T-cell (primary cell): Measurements from ENCODE around the gene VMP1. TPM values are rescaled to one million over a fixed set of nuclear protein-coding genes. Genes with fewer than 3 reads are reported as not detected.
"Not testable (repeated sequence)": the region's sequence is repeated elsewhere in the genome, so short reads cannot be mapped to it uniquely, and the experiment has no call there.

ENCODE experiments used
- ATAC-seq, 4 experiments: fragments of 200-7000 bp in 3 of 4; fragments of 150-1000 bp in 1 of 4; cut with Tn5 transposase; replicated peaks in 1 of 4; 1 replicate in 3 of 4; 2 replicates in 1 of 4; pipeline ENCODE4 v1.10.0; 2021; ENCODE audit warnings: moderate library complexity in 3 of 4, mild to moderate bottlenecking in 2 of 4, moderate number of reproducible peaks in 1 of 4
- CTCF ChIA-PET, 2 donors: fragments of 300-600 bp; sonication (Branson Sonifier 250); formaldehyde crosslinking; loops; one replicate each; lab custom pipeline; 2022; ENCODE audit warnings: antibody characterized with exemption in 2 of 2; lab: Charles Lee
- POLR2A ChIA-PET, 2 donors: fragments of 300-600 bp; sonication (Branson Sonifier 250); formaldehyde crosslinking; loops; one replicate each; lab custom pipeline; 2022; ENCODE audit warnings: antibody characterized with exemption in 2 of 2; lab: Charles Lee
- DNase-seq, 35 experiments: peaks; one replicate each; pipeline versions ENCODE4 v3.0.0 to v3.0.0-alpha.2; 2013 to 2023
- H3K27ac ChIP-seq: one replicate; pipeline ENCODE4 v1.5.1; 2013; ENCODE audit warnings: low read length
- H3K27me3 ChIP-seq, 2 experiments: replicated peaks in 1 of 2; 1 replicate in 1 of 2; 2 replicates in 1 of 2; pipeline versions ENCODE4 v1.6.1 to v1.7.0; 2013; ENCODE audit warnings: low read length in 1 of 2, mixed read lengths in 1 of 2; ENCODE audit not compliant: control insufficient read depth in 2 of 2, insufficient read depth in 2 of 2; ENCODE audit errors: extremely low read depth in 1 of 2
- H3K36me3 ChIP-seq, 2 donors: 1 replicate in 1 of 2; 2 replicates in 1 of 2; pipeline versions ENCODE4 v1.6.1 to v1.7.0; 2013; ENCODE audit warnings: low read length in 1 of 2; ENCODE audit not compliant: control insufficient read depth in 2 of 2, insufficient read depth in 1 of 2; ENCODE audit errors: extremely low read depth in 1 of 2
- H3K4me1 ChIP-seq, 2 experiments: 1 replicate in 1 of 2; 2 replicates in 1 of 2; pipeline versions ENCODE4 v1.6.1 to v1.7.0; 2013; ENCODE audit warnings: low read length in 2 of 2, mixed read lengths in 1 of 2; ENCODE audit not compliant: insufficient read depth in 2 of 2, control insufficient read depth in 1 of 2; ENCODE audit errors: extremely low read depth in 1 of 2
- H3K4me3 ChIP-seq, 2 donors: 1 replicate in 1 of 2; 2 replicates in 1 of 2; pipeline versions ENCODE4 v1.5.1 to v1.7.0; 2013; ENCODE audit warnings: mild to moderate bottlenecking in 2 of 2, low read length in 1 of 2, moderate library complexity in 1 of 2; ENCODE audit not compliant: control insufficient read depth in 1 of 2; ENCODE audit errors: extremely low read depth in 1 of 2
- H3K9me3 ChIP-seq: 2 replicates; pipeline ENCODE4 v1.7.0; 2013
- H3K27ac Mint-ChIP-seq, 2 donors: one replicate each; pipeline ENCODE4 v1.8.0; 2020 to 2021; ENCODE audit warnings: mild to moderate bottlenecking in 2 of 2, mixed read lengths in 2 of 2
- H3K27me3 Mint-ChIP-seq, 2 donors: one replicate each; pipeline ENCODE4 v1.8.0; 2021 to 2022; ENCODE audit warnings: mixed read lengths in 2 of 2
- H3K36me3 Mint-ChIP-seq: one replicate; pipeline ENCODE4 v1.8.0; 2021; ENCODE audit warnings: mixed read lengths
- H3K4me1 Mint-ChIP-seq, 3 donors: one replicate each; pipeline ENCODE4 v1.8.0; 2020 to 2022; ENCODE audit warnings: mixed read lengths in 3 of 3, mild to moderate bottlenecking in 1 of 3
- H3K4me3 Mint-ChIP-seq, 3 donors: one replicate each; pipeline ENCODE4 v1.8.0; 2020 to 2022; ENCODE audit warnings: mild to moderate bottlenecking in 3 of 3, mixed read lengths in 3 of 3, moderate library complexity in 3 of 3
- H3K9me3 Mint-ChIP-seq, 3 donors: one replicate each; pipeline ENCODE4 v1.8.0; 2020 to 2022; ENCODE audit warnings: mixed read lengths in 3 of 3
- WGBS: methylation state at CpG from one replicate; pipeline ENCODE4 v1.1.5; 2013; ENCODE audit warnings: missing lambda C conversion rate; ENCODE audit not compliant: insufficient coverage; 5-methylcytosine and 5-hydroxymethylcytosine counted together
- total RNA-seq, 35 experiments: library from RNA in 6 of 35; stranded (reverse) in 6 of 35; fragments of 120-200 nt in 1 of 35; gene quantifications; one replicate each; pipeline versions ENCODE4 v1.2.1 to v1.2.4 and lab custom pipeline; 2013 to 2026

VMP1 gene
- total RNA-seq, 5 donors from 2014 or later (not counting 1 experiment from before 2014, with no cell fraction given) = 93.7 to 104 (median 97.6) TPM

DNA sequence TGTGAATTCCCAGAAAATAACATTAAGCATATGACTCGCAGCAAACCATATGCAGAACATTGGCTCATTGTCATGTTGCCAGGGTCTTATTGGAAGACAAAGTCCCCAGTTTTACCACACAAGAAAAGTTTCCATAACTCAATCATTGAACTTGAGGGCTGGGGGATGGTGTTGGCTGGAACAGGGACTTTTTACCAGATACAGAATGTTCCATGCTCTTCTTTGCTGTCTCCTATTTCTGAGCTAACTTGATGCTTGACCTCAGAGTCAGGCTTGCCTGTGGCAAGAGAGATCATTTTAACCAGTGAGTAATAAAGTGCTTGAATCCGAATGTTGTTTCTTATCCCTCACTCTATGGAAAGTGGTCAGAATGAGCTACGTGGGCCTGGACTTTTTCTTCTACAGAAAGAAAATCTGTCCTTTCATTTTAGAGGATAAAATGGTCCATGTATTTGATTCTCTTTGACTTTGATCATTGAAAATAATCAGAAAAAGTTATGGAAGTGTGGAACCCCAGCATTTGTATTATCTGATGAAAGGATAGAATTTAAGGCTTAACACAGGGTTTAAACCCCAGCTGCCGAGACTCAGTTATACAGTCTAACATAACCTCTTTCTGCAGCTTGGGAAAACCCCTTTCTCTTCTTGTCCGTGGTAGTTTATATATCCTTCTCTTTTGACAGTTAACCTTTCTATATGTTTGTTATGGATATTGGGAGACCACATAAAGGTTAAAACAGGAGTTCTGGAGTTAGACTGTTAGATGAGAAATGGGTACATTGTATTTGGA is 118.3 kb downstream of the VMP1 start:
- Mint-ChIP-seq H3K9me3 (no peaks in the 10 kb centered on the region), H3K27ac (peak overlapping the region; percentile 91 to 94), H3K27me3 (no peaks in the 10 kb centered on the region), H3K36me3 (peaks cover 3% of the 10 kb centered on the region), H3K4me3 (peak overlapping the region; percentile 5 to 54 (median 52)), H3K4me1 (peaks cover 42 to 55% (median 53%) of the 10 kb centered on the region in 3 donors)
- Histone ChIP-seq H3K4me3 (no peak overlapping the region), H3K36me3 (peaks cover 0 to 4% of the 10 kb centered on the region in 2 donors), H3K9me3 (no peaks in the 10 kb centered on the region), H3K4me1 (peaks cover 0 to 32% of the 10 kb centered on the region in 2 experiments), H3K27me3 (no peaks in the 10 kb centered on the region), H3K27ac (peak overlapping the region; percentile 46)
- ATAC-seq (peak in 1 of 4 experiments; percentile 48), DNase-seq (peak in 1 of 35 experiments; percentile 50)
- CTCF ChIA-PET = interaction anchor here in 1 of 2 donors (0.9 kb wide), 1 partner anchor 40 kb away, joined by 3 read pairs; no protein-coding TSS in a partner anchor
- WGBS = no CpG with 5 or more reads among the region's 5 CpGs
- POLR2A ChIA-PET = interaction anchor here in 1 of 2 donors (1.5 kb wide), 1 partner anchor 11 kb away, joined by 5 read pairs; no protein-coding TSS in a partner anchor

DNA sequence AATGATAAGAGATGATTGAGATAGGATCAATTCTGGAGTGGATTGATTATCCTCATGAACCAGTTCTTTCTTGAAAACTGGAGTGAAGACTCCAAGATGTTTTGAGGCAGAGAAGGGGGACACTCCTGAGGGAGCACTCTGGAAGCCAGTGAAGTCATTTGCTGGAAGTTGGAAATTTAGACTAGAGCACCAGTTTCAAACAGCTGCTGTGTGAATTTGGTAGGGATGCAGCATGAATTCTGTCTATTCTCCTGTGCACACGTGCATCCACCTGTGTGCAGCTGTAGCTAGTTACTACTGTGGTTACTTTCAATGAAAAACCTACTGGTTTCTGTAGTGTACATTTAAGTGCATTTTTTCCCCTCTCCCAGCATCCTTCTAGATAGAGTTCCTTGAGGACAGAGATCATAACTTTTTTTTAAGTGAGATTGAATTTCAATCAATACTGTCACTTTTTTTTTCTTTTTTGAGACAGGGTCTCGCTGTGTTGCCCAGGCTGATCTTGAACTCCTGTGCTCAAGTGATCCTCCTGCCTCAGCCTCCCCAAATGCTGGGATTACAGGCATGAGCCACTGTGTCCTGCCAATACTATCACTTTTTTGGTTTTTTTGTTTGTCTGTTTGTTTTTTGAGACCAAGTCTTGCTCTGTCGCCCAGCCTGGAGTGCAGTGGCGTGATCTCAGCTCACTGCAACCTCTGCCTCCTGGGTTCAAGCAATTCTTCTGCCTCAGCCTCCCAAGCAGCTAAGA is 119.4 kb downstream of the VMP1 start:
- Mint-ChIP-seq H3K36me3 (peaks cover 3% of the 10 kb centered on the region), H3K9me3 (no peaks in the 10 kb centered on the region), H3K27me3 (no peaks in the 10 kb centered on the region), H3K4me3 (peak overlapping the region in 1 of 3 donors; percentile 52), H3K4me1 (peaks cover 42 to 63% (median 59%) of the 10 kb centered on the region in 3 donors), H3K27ac (peak overlapping the region; percentile 91 to 94)
- DNase-seq (peak in 1 of 35 experiments; percentile 14), ATAC-seq (no peak)
- POLR2A ChIA-PET = interaction anchor here in 1 of 2 donors (1.6 to 2.7 kb wide), 2 partner anchors 11 to 29 kb away, joined by 3 to 22 read pairs; no protein-coding TSS in a partner anchor
- Histone ChIP-seq H3K4me1 (peaks cover 0 to 38% of the 10 kb centered on the region in 2 experiments), H3K9me3 (no peaks in the 10 kb centered on the region), H3K27me3 (no peaks in the 10 kb centered on the region), H3K36me3 (peaks cover 0 to 4% of the 10 kb centered on the region in 2 donors), H3K27ac (peak overlapping the region; percentile 64), H3K4me3 (no peak overlapping the region)
- CTCF ChIA-PET = interaction anchor here in 1 of 2 donors (0.6 to 1.8 kb wide), 4 partner anchors 27 to 1376 kb away, joined by 3 to 12 read pairs (median 6); no protein-coding TSS in a partner anchor
- 70% methylated on average over 2 of the region's 4 CpGs for WGBS

DNA sequence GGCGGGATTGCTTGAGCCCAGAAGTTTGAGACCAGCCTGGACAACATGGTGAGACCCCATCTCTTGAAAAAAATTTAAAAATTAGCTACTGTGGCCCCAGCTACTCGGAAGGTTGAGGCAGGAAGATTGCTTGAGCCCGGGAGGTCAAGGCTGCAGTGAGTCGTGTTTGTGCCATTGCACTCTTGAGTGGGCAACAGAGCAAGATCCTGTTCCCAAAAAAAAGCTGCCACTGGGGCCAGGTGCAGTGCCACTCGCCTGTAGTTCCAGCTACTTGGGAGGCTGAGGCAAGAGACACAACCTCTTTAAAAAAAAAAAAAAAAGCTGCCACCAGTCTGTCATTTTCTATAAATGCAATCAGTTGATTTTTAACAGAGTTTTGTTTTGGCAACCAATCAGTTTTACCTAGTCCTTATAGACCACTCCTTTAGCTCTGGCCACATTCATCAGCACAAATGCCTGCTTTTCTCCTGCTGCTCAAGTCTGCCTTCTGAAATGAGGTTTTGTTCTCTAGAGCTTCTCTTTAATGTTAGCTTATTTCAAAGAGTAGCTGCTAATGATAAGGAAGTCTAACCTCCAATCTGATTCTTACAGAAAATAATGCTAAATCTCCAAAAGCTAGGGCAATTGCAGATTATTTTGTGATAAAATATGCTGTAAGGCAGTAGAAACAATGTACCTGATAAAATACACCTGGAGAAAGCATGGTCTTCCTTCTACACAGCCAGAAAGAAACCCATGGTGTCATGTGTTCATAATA is 120.4 kb downstream of the VMP1 start:
- ChIA-PET CTCF (interaction anchor here in 1 of 2 donors (0.6 to 2.5 kb wide), 12 partner anchors 8 to 721 kb away, joined by 3 to 12 read pairs (median 4); no protein-coding TSS in a partner anchor), POLR2A (interaction anchor here in 1 of 2 donors (0.8 to 2.7 kb wide), 4 partner anchors 10 to 45 kb away, joined by 3 to 22 read pairs (median 6); no protein-coding TSS in a partner anchor)
- H3K27me3 Mint-ChIP-seq = no peaks in the 10 kb centered on the region
- H3K9me3 Mint-ChIP-seq = no peaks in the 10 kb centered on the region
- Histone ChIP-seq H3K36me3 (peaks cover 0 to 1% of the 10 kb centered on the region in 2 donors), H3K9me3 (no peaks in the 10 kb centered on the region), H3K27ac (peak overlapping the region; percentile 64), H3K27me3 (no peaks in the 10 kb centered on the region), H3K4me3 (no peak overlapping the region), H3K4me1 (peaks cover 0 to 38% of the 10 kb centered on the region in 2 experiments)
- H3K4me3 Mint-ChIP-seq = peak overlapping the region; percentile 11 to 56 (median 39)
- DNase-seq = peak in 1 of 35 experiments; percentile 46
- WGBS = 20% methylated on average over 1 of the region's 5 CpGs
- peak in 2 of 4 experiments; percentile 25 to 34 for ATAC-seq
- H3K36me3 Mint-ChIP-seq = peaks cover under 1% of the 10 kb centered on the region
- peak overlapping the region; percentile 91 to 94 for H3K27ac Mint-ChIP-seq
- H3K4me1 Mint-ChIP-seq = peaks cover 42 to 70% (median 61%) of the 10 kb centered on the region in 3 donors

DNA sequence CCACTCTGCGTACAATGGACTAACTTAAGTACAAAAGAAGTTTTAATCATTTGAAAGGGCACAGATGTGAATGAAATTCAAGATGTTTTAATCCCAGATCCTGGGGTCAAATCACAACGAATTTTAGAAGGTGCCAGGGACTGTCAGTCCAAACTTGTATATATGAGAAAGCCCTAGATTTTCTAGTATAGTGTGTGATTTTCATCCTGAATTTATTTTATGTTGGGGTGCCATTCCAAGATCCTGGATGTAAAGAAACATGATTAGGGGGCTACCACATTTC is 121.0 kb downstream of the VMP1 start:
- Mint-ChIP-seq H3K27me3 (no peaks in the 10 kb centered on the region), H3K4me1 (peaks cover 42 to 75% (median 65%) of the 10 kb centered on the region in 3 donors), H3K27ac (peak overlapping the region; percentile 91 to 94), H3K9me3 (no peaks in the 10 kb centered on the region), H3K36me3 (no peaks in the 10 kb centered on the region), H3K4me3 (peak overlapping the region; percentile 39 to 60 (median 56))
- Histone ChIP-seq H3K4me1 (peaks cover 0 to 38% of the 10 kb centered on the region in 2 experiments), H3K27ac (peak overlapping the region; percentile 64), H3K27me3 (no peaks in the 10 kb centered on the region), H3K9me3 (no peaks in the 10 kb centered on the region), H3K4me3 (no peak overlapping the region), H3K36me3 (no peaks in the 10 kb centered on the region)
- CTCF ChIA-PET = interaction anchor here in 1 of 2 donors (0.6 to 2.5 kb wide), 11 partner anchors 8 to 721 kb away, joined by 3 to 12 read pairs (median 4); no protein-coding TSS in a partner anchor
- no peak for DNase-seq
- POLR2A ChIA-PET = interaction anchor here in 1 of 2 donors (0.9 to 2.7 kb wide), 3 partner anchors 9 to 30 kb away, joined by 3 to 22 read pairs (median 5); no protein-coding TSS in a partner anchor
- 0% methylated on average over 1 of the region's 2 CpGs for WGBS
- ATAC-seq = peak in 1 of 4 experiments; percentile 7

DNA sequence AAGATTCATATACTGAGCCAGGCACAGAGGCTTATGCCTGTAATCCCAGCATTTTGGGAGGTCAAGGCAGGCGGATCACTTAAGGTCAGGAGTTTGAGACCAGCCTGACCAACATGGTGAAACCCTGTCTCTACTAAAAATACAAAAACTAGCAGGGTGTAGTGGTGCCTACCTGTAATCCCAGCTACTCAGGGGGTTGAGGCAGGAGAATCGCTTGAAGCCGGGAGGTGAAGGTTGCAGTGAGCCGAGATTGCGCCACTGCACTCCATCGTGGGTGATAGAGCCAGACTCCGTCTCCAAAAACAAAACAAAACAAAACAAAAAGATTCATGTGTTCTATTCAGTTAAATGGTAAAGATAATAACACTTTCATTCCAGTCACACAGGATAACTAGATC is 121.4 kb downstream of the VMP1 start:
- peaks cover 42 to 79% (median 69%) of the 10 kb centered on the region in 3 donors for H3K4me1 Mint-ChIP-seq
- not testable (repeated sequence) for H3K27me3 Mint-ChIP-seq, H3K9me3 Mint-ChIP-seq, H3K27me3 ChIP-seq, H3K36me3 Mint-ChIP-seq, H3K9me3 ChIP-seq, H3K36me3 ChIP-seq
- Histone ChIP-seq H3K4me3 (peak overlapping the region in 1 of 2 donors; percentile 8), H3K27ac (peak overlapping the region; percentile 64), H3K4me1 (peaks cover 0 to 38% of the 10 kb centered on the region in 2 experiments)
- ChIA-PET POLR2A (interaction anchor here in 1 of 2 donors (1.6 to 2.7 kb wide), 2 partner anchors 9 to 31 kb away, joined by 3 to 22 read pairs; no protein-coding TSS in a partner anchor), CTCF (interaction anchor here in 1 of 2 donors (1.2 to 2.5 kb wide), 5 partner anchors 9 to 81 kb away, joined by 3 to 12 read pairs (median 5); no protein-coding TSS in a partner anchor)
- no CpG with 5 or more reads among the region's 7 CpGs for WGBS
- peak; percentile 25 to 38 (median 31) for ATAC-seq
- DNase-seq = peak in 1 of 35 experiments; percentile 5
- H3K4me3 Mint-ChIP-seq = peak overlapping the region; percentile 39 to 60 (median 56)
- peak overlapping the region; percentile 91 to 94 for H3K27ac Mint-ChIP-seq
